Astrocyte of the spinal cord (primary cell): Measurements from ENCODE around the gene GLIS1.

Experiments used
- DNase-seq: peaks from one replicate; pipeline ENCODE4 v3.0.0; 2011; ENCODE audit warnings: low read depth, low spot score
- H3K4me3 ChIP-seq: 2 replicates; pipeline ENCODE4 v1.5.1; 2011; ENCODE audit warnings: low read depth, mild to moderate bottlenecking, low read length, moderate library complexity
- CTCF ChIP-seq: IDR thresholded peaks from 2 replicates; pipeline ENCODE4 v1.5.1; 2012; ENCODE audit warnings: low read depth, mild to moderate bottlenecking, low read length, inconsistent platforms
- in situ Hi-C: cut with HindIII; loops from 2 replicates; pipeline ENCODE4 v1.10.0; 2017; ENCODE audit warnings: low sequenced_read_pairs

The GLIS1 gene

GRCh38 chr1:53601031-53601745 lies 137.8 kb downstream of the GLIS1 start:
- in situ Hi-C loops = no loop called here
- no peak for DNase-seq
- no peak overlapping the region for H3K4me3 ChIP-seq
- TF ChIP-seq CTCF = no peak

GRCh38 chr1:53600561-53600960 lies 138.4 kb downstream of the GLIS1 start:
- H3K4me3 ChIP-seq = no peak overlapping the region
- no peak for TF ChIP-seq CTCF
- in situ Hi-C loops = no loop called here
- DNase-seq = no peak

- DNase-seq = no peak
- in situ Hi-C loops = no loop called here
- H3K4me3 ChIP-seq = no peak overlapping the region
- no peak for TF ChIP-seq CTCF
Observed at GRCh38 chr1:53600001-53600400, 139.0 kb downstream of the GLIS1 start.

- no peak overlapping the region for H3K4me3 ChIP-seq
- in situ Hi-C loops = no loop called here
- DNase-seq = no peak
- TF ChIP-seq CTCF = no peak
Observed at GRCh38 chr1:53599481-53599880, 139.5 kb downstream of the GLIS1 start.

GRCh38 chr1:53598966-53599365 lies 140.0 kb downstream of the GLIS1 start:
- no peak for DNase-seq
- no peak for TF ChIP-seq CTCF
- no peak overlapping the region for H3K4me3 ChIP-seq
- in situ Hi-C loops = no loop called here

- H3K4me3 ChIP-seq = no peak overlapping the region
- no peak for DNase-seq
- TF ChIP-seq CTCF = no peak
- in situ Hi-C loops = no loop called here
Observed at GRCh38 chr1:53595906-53596305, 143.1 kb downstream of the GLIS1 start.
